ENCODE results near the gene TRAF3IP1.

GRCh38 chr2:238336793-238337444 is 16.6 kb downstream of the TRAF3IP1 start:
- no peak for TF ChIP-seq ZNF225 (CRISPR knock-in tag; IDR thresholded peaks at IDR 0.05)
- no peak for TF ChIP-seq BCL3 (CRISPR knock-in tag; IDR thresholded peaks at IDR 0.05)
- TF ChIP-seq FOXK1 (CRISPR knock-in tag; IDR thresholded peaks at IDR 0.05; ENCODE audit: borderline replicate concordance, low read depth), result no peak
- TF ChIP-seq ELK4 (CRISPR knock-in tag; IDR thresholded peaks at IDR 0.05; ENCODE audit: borderline replicate concordance), result no peak
- TF ChIP-seq ZBTB25 (CRISPR knock-in tag; IDR thresholded peaks at IDR 0.05), result no peak
- TF ChIP-seq ZNF451 (CRISPR knock-in tag; IDR thresholded peaks at IDR 0.05), result no peak
- TF ChIP-seq ZNF280B (CRISPR knock-in tag; IDR thresholded peaks at IDR 0.05; ENCODE audit: borderline replicate concordance), result no peak
- TF ChIP-seq CTCF (CRISPR knock-in tag; IDR thresholded peaks at IDR 0.05), result no peak
